ENCODE measurements around the gene PPIG. TPM values are rescaled to one million over a fixed set of nuclear protein-coding genes. Genes with fewer than 3 reads are reported as not detected.

PPIG gene
- total RNA-seq, 1 experiment from 2014 or later: 20.9 TPM

DNA sequence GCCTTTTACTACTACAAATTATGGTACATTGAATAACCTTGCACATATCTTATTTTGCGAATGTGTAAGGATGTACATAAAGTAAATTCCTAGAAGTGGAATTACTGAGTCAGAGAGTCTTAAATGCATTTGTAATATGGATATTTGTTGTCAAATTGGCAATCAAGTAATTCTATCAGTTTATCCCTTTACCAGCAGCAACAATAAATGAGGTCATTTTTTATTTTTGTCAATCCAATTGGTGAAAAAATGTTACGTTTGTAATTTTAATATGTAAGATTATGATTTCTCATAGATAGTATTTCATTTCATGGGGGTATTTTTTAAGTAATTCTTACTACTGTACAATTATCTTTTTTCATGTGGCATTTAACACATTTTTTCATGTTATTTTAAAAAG, 14.8 kb downstream of the PPIG start:
- BruUV-seq (replicated peaks): no TSS peak
- Histone ChIP-seq H4K20me1 (ENCODE audit: low read length) (peaks cover 9% of the 10 kb centered on the region), H3K27ac (ENCODE audit: low read length) (no peak overlapping the region)

DNA sequence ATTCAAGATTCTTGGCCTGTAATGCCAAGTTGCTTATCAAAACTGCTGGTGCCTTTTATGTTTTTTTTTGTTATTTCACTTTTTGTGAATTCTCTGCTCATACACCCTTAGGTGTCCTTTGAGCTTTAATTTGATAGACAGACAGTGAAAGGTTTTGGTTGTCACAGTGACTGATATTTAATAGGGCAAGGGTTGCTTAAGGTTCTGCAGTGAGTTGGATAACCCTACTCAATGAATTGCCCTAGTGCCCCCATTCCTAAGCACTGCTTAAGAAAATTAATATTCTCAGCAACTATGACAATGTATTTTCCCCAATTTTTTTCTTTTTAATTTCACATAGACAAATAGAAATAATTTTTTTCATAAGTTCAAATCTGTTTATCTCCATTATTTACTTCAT, 15.4 kb downstream of the PPIG start:
- CTCF ChIA-PET: no interaction called here
- Histone ChIP-seq H3K79me2 (ENCODE audit: low read length) (peaks cover 80% of the 10 kb centered on the region), H3K9me2 (replicated peaks; ENCODE audit: low read length) (no peaks in the 10 kb centered on the region), H4K20me1 (ENCODE audit: low read length) (peaks cover 9% of the 10 kb centered on the region), H3F3A (ENCODE audit: low read length, unreplicated experiment) (peaks cover 3% of the 10 kb centered on the region), H2AFZ (ENCODE audit: low read length) (no peak overlapping the region), H3K36me3 (ENCODE audit: low read depth, low read length) (peaks cover 10% of the 10 kb centered on the region; the same call in 1 of the 2 replicates), H3K4me3 (ENCODE audit: low read length) (no peak overlapping the region), H3K9ac (ENCODE audit: low read length) (no peak overlapping the region), H3K27ac (ENCODE audit: low read length) (no peak overlapping the region), H3K27me3 (ENCODE audit: low read length) (no peaks in the 10 kb centered on the region), H3K9me3 (ENCODE audit: low read length) (no peaks in the 10 kb centered on the region), H3K4me2 (ENCODE audit: low read length) (no peak overlapping the region), H3K4me1 (ENCODE audit: insufficient read depth, low read length) (no peaks in the 10 kb centered on the region)
- BruUV-seq (replicated peaks): no TSS peak
- TF ChIP-seq EZH2phosphoT487 (IDR thresholded peaks at IDR 0.05; ENCODE audit: borderline replicate concordance, low read length): no peak
- DNase-seq: no peak
- no peak for ATAC-seq
- POLR2A ChIA-PET (ENCODE audit: unreplicated experiment): no interaction called here
- intact Hi-C loops (cut with micrococcal nuclease): no loop called here

More for the DNA sequence above, 14.8 kb downstream of the PPIG start:
- no peaks in the 10 kb centered on the region for H3K4me1 ChIP-seq (ENCODE audit: insufficient read depth, low read length)
- no peak for DNase-seq
- no peaks in the 10 kb centered on the region for H3K27me3 ChIP-seq (ENCODE audit: low read length)
- POLR2A ChIA-PET (ENCODE audit: unreplicated experiment): no interaction called here
- H3K9me3 ChIP-seq (ENCODE audit: low read length): no peaks in the 10 kb centered on the region
- H3K4me3 ChIP-seq (ENCODE audit: low read length): no peak overlapping the region
- CTCF ChIA-PET: no interaction called here
- H3K9ac ChIP-seq (ENCODE audit: low read length): no peak overlapping the region
- peaks cover 5% of the 10 kb centered on the region; the same call in 1 of the 2 replicates for H3K36me3 ChIP-seq (ENCODE audit: low read depth, low read length)
- no peak for ATAC-seq
- TF ChIP-seq EZH2 (IDR thresholded peaks at IDR 0.05; ENCODE audit: low read length, unreplicated experiment): no peak
- TF ChIP-seq, protein P1, sequence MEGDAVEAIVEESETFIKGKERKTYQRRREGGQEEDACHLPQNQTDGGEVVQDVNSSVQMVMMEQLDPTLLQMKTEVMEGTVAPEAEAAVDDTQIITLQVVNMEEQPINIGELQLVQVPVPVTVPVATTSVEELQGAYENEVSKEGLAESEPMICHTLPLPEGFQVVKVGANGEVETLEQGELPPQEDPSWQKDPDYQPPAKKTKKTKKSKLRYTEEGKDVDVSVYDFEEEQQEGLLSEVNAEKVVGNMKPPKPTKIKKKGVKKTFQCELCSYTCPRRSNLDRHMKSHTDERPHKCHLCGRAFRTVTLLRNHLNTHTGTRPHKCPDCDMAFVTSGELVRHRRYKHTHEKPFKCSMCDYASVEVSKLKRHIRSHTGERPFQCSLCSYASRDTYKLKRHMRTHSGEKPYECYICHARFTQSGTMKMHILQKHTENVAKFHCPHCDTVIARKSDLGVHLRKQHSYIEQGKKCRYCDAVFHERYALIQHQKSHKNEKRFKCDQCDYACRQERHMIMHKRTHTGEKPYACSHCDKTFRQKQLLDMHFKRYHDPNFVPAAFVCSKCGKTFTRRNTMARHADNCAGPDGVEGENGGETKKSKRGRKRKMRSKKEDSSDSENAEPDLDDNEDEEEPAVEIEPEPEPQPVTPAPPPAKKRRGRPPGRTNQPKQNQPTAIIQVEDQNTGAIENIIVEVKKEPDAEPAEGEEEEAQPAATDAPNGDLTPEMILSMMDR (conservative IDR thresholded peaks at IDR 0.05; ENCODE audit: low read depth, low read length): no peak
- no peak for TF ChIP-seq EZH2phosphoT487 (IDR thresholded peaks at IDR 0.05; ENCODE audit: borderline replicate concordance, low read length)
- intact Hi-C loops (cut with micrococcal nuclease): no loop called here
- H3K9me2 ChIP-seq (replicated peaks; ENCODE audit: low read length): no peaks in the 10 kb centered on the region
- no peak overlapping the region for H3K4me2 ChIP-seq (ENCODE audit: low read length)
- peaks cover 86% of the 10 kb centered on the region for H3K79me2 ChIP-seq (ENCODE audit: low read length)
- no peak overlapping the region for H2AFZ ChIP-seq (ENCODE audit: low read length)
- peaks cover 3% of the 10 kb centered on the region for H3F3A ChIP-seq (ENCODE audit: low read length, unreplicated experiment)

DNA sequence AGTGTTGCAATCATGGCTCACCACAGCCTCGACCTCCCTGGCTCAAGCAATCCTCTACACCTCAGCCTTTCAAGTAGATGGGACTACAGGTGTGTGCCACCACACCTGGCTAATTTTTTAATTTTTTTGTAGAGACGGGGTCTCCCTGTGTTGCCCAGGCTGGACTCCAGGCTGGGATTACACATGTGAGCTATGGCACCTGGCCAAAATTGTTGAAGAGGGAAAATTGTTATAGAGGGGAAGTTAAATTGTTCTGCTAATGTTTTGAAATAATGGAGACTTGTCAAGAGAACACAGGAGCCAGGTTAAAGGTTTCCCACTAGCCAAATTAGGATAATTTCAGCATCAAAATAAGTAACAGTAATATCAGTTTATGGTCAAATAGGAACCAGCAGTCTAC, 25.1 kb downstream of the PPIG start:
- no peak for DNase-seq
- Histone ChIP-seq H3K27ac (ENCODE audit: low read length) (no peak overlapping the region), H3K9me2 (replicated peaks; ENCODE audit: low read length) (no peaks in the 10 kb centered on the region), H3K4me3 (ENCODE audit: low read length) (no peak overlapping the region), H3K9ac (ENCODE audit: low read length) (no peak overlapping the region), H3F3A (ENCODE audit: low read length, unreplicated experiment) (no peaks in the 10 kb centered on the region), H3K79me2 (ENCODE audit: low read length) (no peaks in the 10 kb centered on the region), H2AFZ (ENCODE audit: low read length) (no peak overlapping the region), H3K27me3 (ENCODE audit: low read length) (no peaks in the 10 kb centered on the region), H3K36me3 (ENCODE audit: low read depth, low read length) (peaks cover 47% of the 10 kb centered on the region), H3K4me2 (ENCODE audit: low read length) (no peak overlapping the region), H4K20me1 (ENCODE audit: low read length) (no peaks in the 10 kb centered on the region), H3K4me1 (ENCODE audit: insufficient read depth, low read length) (no peaks in the 10 kb centered on the region), H3K9me3 (ENCODE audit: low read length) (no peaks in the 10 kb centered on the region)
- no peak for TF ChIP-seq EZH2phosphoT487 (IDR thresholded peaks at IDR 0.05; ENCODE audit: borderline replicate concordance, low read length)
- no peak for TF ChIP-seq EZH2 (IDR thresholded peaks at IDR 0.05; ENCODE audit: low read length, unreplicated experiment)
- TF ChIP-seq, protein P1 (conservative IDR thresholded peaks at IDR 0.05; ENCODE audit: low read depth, low read length): no peak
- no TSS peak for BruUV-seq (replicated peaks)
- ChIA-PET CTCF (no interaction called here), POLR2A (ENCODE audit: unreplicated experiment) (no interaction called here)
- intact Hi-C loops (cut with micrococcal nuclease): no loop called here
- ATAC-seq: no peak
